ENCODE data around the gene LRRC37A. TPM values are rescaled to one million over a fixed set of nuclear protein-coding genes. Genes with fewer than 3 reads are reported as not detected.
"Not testable (repeated sequence)": the region's sequence is repeated elsewhere in the genome, so short reads cannot be mapped to it uniquely, and the experiment has no call there.

The LRRC37A gene
- polyA plus RNA-seq (2013, experiment 1 of 2) = 2.7 TPM
- polyA plus RNA-seq (2013, experiment 2 of 2) = 2.5 TPM

GRCh38 chr17:46294831-46295230 is at the start of gene LRRC37A:
LRRC37A (plus strand) TSS chr17:46295131; CDS start chr17:46295134, 3 bp downstream.
- not testable (repeated sequence) for H3K27me3 ChIP-seq (ENCODE audit: control insufficient read depth in 3 of 3, insufficient read depth in 3 of 3, low read depth in 1 of 3, low read length in 3 of 3); H3K23ac ChIP-seq (ENCODE audit: low read depth, low read length, poor library complexity); H2BK120ac ChIP-seq (ENCODE audit: low read depth, low read length); DNase-seq (ENCODE audit: low spot score); H3K27ac ChIP-seq (replicated peaks; ENCODE audit: low read length); H3K4me2 ChIP-seq (ENCODE audit: insufficient read depth, low read length, poor library complexity, severe bottlenecking); H3K9me3 ChIP-seq (replicated peaks in 1 of 2; ENCODE audit: control insufficient read depth in 2 of 2, insufficient read depth in 1 of 2, low read depth in 1 of 2, low read length in 2 of 2); H3K14ac ChIP-seq (ENCODE audit: low read length); H3K4me1 ChIP-seq (ENCODE audit: control insufficient read depth in 2 of 2, insufficient read depth in 1 of 2, low read depth in 1 of 2, low read length in 2 of 2); H3K4me3 ChIP-seq (ENCODE audit: low read length in 2 of 2); H3K9ac ChIP-seq (ENCODE audit: low read depth, low read length, poor library complexity); H2BK12ac ChIP-seq (ENCODE audit: low read length); H2AK5ac ChIP-seq (ENCODE audit: low read depth, low read length); H3K36me3 ChIP-seq (replicated peaks in 1 of 2; ENCODE audit: control insufficient read depth in 2 of 2, insufficient read depth in 2 of 2, low read length in 2 of 2); H4K8ac ChIP-seq (ENCODE audit: low read depth, low read length); H3K79me1 ChIP-seq (ENCODE audit: low read depth, low read length); H2AFZ ChIP-seq (ENCODE audit: low read length); H3K18ac ChIP-seq (ENCODE audit: low read length); H2BK15ac ChIP-seq (ENCODE audit: low read length); H3K4ac ChIP-seq (ENCODE audit: low read length); H2BK5ac ChIP-seq (ENCODE audit: low read length); H4K91ac ChIP-seq (ENCODE audit: low read depth, low read length, poor library complexity)
- no CpG with 5 or more reads among the region's 16 CpGs for WGBS, 2 donors (ENCODE audit: extremely low coverage in 2 of 2, insufficient read length in 2 of 2, insufficient replicate concordance in 1 of 2)

DNA sequence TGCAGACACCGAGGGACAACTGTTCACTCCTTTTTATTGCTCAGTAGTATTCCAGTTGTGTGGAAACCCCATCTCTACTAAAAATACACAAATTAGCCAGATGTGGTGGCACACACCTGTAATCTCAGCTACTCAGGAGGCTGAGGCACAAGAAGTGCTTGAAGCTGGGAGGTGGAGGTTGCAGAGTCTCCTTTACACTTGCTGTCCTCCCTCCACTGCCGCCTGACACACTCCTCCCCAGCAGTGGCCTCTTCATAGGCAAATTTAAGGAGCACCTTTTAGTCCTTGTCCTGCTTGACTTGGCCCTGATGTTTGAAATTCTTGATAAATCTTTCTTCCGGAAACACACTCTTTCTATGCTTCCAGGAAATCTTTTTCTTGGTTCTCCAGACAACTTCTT is 45.8 kb upstream of the LRRC37A start:
- not testable (repeated sequence) for H3K9me3 ChIP-seq (replicated peaks in 1 of 2; ENCODE audit: control insufficient read depth in 2 of 2, insufficient read depth in 1 of 2, low read depth in 1 of 2, low read length in 2 of 2); H3K9ac ChIP-seq (ENCODE audit: low read depth, low read length, poor library complexity); H2AFZ ChIP-seq (ENCODE audit: low read length); H2BK120ac ChIP-seq (ENCODE audit: low read depth, low read length); DNase-seq (ENCODE audit: low spot score); H3K14ac ChIP-seq (ENCODE audit: low read length); H2BK15ac ChIP-seq (ENCODE audit: low read length); H3K18ac ChIP-seq (ENCODE audit: low read length); H3K27ac ChIP-seq (replicated peaks; ENCODE audit: low read length); H3K4ac ChIP-seq (ENCODE audit: low read length); H3K4me3 ChIP-seq (ENCODE audit: low read length in 2 of 2); H3K4me1 ChIP-seq (ENCODE audit: control insufficient read depth in 2 of 2, insufficient read depth in 1 of 2, low read depth in 1 of 2, low read length in 2 of 2); H3K4me2 ChIP-seq (ENCODE audit: insufficient read depth, low read length, poor library complexity, severe bottlenecking); H2BK12ac ChIP-seq (ENCODE audit: low read length); H3K27me3 ChIP-seq (ENCODE audit: control insufficient read depth in 3 of 3, insufficient read depth in 3 of 3, low read depth in 1 of 3, low read length in 3 of 3); H3K79me1 ChIP-seq (ENCODE audit: low read depth, low read length); H2AK5ac ChIP-seq (ENCODE audit: low read depth, low read length); H2BK5ac ChIP-seq (ENCODE audit: low read length); H3K36me3 ChIP-seq (replicated peaks in 1 of 2; ENCODE audit: control insufficient read depth in 2 of 2, insufficient read depth in 2 of 2, low read length in 2 of 2); H4K91ac ChIP-seq (ENCODE audit: low read depth, low read length, poor library complexity); H3K23ac ChIP-seq (ENCODE audit: low read depth, low read length, poor library complexity); H4K8ac ChIP-seq (ENCODE audit: low read depth, low read length)
- no CpG with 5 or more reads among the region's 3 CpGs for WGBS, 2 donors (ENCODE audit: extremely low coverage in 2 of 2, insufficient read length in 2 of 2, insufficient replicate concordance in 1 of 2)

GRCh38 chr17:46252804-46253203 is 42.1 kb upstream of the LRRC37A start:
- H3K14ac ChIP-seq (ENCODE audit: low read length); H3K23ac ChIP-seq (ENCODE audit: low read depth, low read length, poor library complexity); H3K4me3 ChIP-seq (ENCODE audit: low read length in 2 of 2); H3K27me3 ChIP-seq (ENCODE audit: control insufficient read depth in 3 of 3, insufficient read depth in 3 of 3, low read depth in 1 of 3, low read length in 3 of 3); H3K4me2 ChIP-seq (ENCODE audit: insufficient read depth, low read length, poor library complexity, severe bottlenecking); H3K4ac ChIP-seq (ENCODE audit: low read length); H3K4me1 ChIP-seq (ENCODE audit: control insufficient read depth in 2 of 2, insufficient read depth in 1 of 2, low read depth in 1 of 2, low read length in 2 of 2); H2AK5ac ChIP-seq (ENCODE audit: low read depth, low read length); H2BK5ac ChIP-seq (ENCODE audit: low read length); H2BK15ac ChIP-seq (ENCODE audit: low read length); H2AFZ ChIP-seq (ENCODE audit: low read length); H3K9ac ChIP-seq (ENCODE audit: low read depth, low read length, poor library complexity); H3K18ac ChIP-seq (ENCODE audit: low read length); H3K9me3 ChIP-seq (replicated peaks in 1 of 2; ENCODE audit: control insufficient read depth in 2 of 2, insufficient read depth in 1 of 2, low read depth in 1 of 2, low read length in 2 of 2); H2BK12ac ChIP-seq (ENCODE audit: low read length); DNase-seq (ENCODE audit: low spot score); H3K27ac ChIP-seq (replicated peaks; ENCODE audit: low read length); H4K8ac ChIP-seq (ENCODE audit: low read depth, low read length); H2BK120ac ChIP-seq (ENCODE audit: low read depth, low read length); H3K79me1 ChIP-seq (ENCODE audit: low read depth, low read length); H3K36me3 ChIP-seq (replicated peaks in 1 of 2; ENCODE audit: control insufficient read depth in 2 of 2, insufficient read depth in 2 of 2, low read length in 2 of 2); H4K91ac ChIP-seq (ENCODE audit: low read depth, low read length, poor library complexity): not testable (repeated sequence)
- no CpG with 5 or more reads among the region's 31 CpGs for WGBS, 2 donors (ENCODE audit: extremely low coverage in 2 of 2, insufficient read length in 2 of 2, insufficient replicate concordance in 1 of 2)

GRCh38 chr17:46253722-46254121 is 41.2 kb upstream of the LRRC37A start:
- not testable (repeated sequence) for H3K4me2 ChIP-seq (ENCODE audit: insufficient read depth, low read length, poor library complexity, severe bottlenecking); DNase-seq (ENCODE audit: low spot score); H3K27ac ChIP-seq (replicated peaks; ENCODE audit: low read length)

More at GRCh38 chr17:46253722-46254121, 41.2 kb upstream of the LRRC37A start:
- H3K18ac ChIP-seq (ENCODE audit: low read length); H3K14ac ChIP-seq (ENCODE audit: low read length); H2AK5ac ChIP-seq (ENCODE audit: low read depth, low read length); H2AFZ ChIP-seq (ENCODE audit: low read length); H3K9ac ChIP-seq (ENCODE audit: low read depth, low read length, poor library complexity); H3K9me3 ChIP-seq (replicated peaks in 1 of 2; ENCODE audit: control insufficient read depth in 2 of 2, insufficient read depth in 1 of 2, low read depth in 1 of 2, low read length in 2 of 2); H2BK15ac ChIP-seq (ENCODE audit: low read length); H3K4ac ChIP-seq (ENCODE audit: low read length); H3K27me3 ChIP-seq (ENCODE audit: control insufficient read depth in 3 of 3, insufficient read depth in 3 of 3, low read depth in 1 of 3, low read length in 3 of 3); H3K36me3 ChIP-seq (replicated peaks in 1 of 2; ENCODE audit: control insufficient read depth in 2 of 2, insufficient read depth in 2 of 2, low read length in 2 of 2); H2BK12ac ChIP-seq (ENCODE audit: low read length); H2BK5ac ChIP-seq (ENCODE audit: low read length); H3K4me3 ChIP-seq (ENCODE audit: low read length in 2 of 2); H3K23ac ChIP-seq (ENCODE audit: low read depth, low read length, poor library complexity); H4K91ac ChIP-seq (ENCODE audit: low read depth, low read length, poor library complexity); H2BK120ac ChIP-seq (ENCODE audit: low read depth, low read length); H3K4me1 ChIP-seq (ENCODE audit: control insufficient read depth in 2 of 2, insufficient read depth in 1 of 2, low read depth in 1 of 2, low read length in 2 of 2); H4K8ac ChIP-seq (ENCODE audit: low read depth, low read length); H3K79me1 ChIP-seq (ENCODE audit: low read depth, low read length): not testable (repeated sequence)
- no CpG with 5 or more reads among the region's 8 CpGs for WGBS, 2 donors (ENCODE audit: extremely low coverage in 2 of 2, insufficient read length in 2 of 2, insufficient replicate concordance in 1 of 2)
